OCI-LY7 (cell line): ENCODE measurements around the gene EHD2. TPM values are rescaled to one million over a fixed set of nuclear protein-coding genes. Genes with fewer than 3 reads are reported as not detected.

Experiments
- BruUV-seq: library from RNA; stranded (reverse); fragments of 400-500 nt; replicated peaks from 2 replicates; lab custom pipeline; 2021; lab: Mats Ljungman, UMichigan
- CTCF ChIA-PET: fragments of 300-600 bp; sonication (Branson Sonifier 250); formaldehyde crosslinking; loops from one replicate; lab custom pipeline; 2022; ENCODE audit warnings: antibody characterized with exemption; ENCODE audit not compliant: unreplicated experiment; lab: Charles Lee
- POLR2A ChIA-PET: fragments of 300-600 bp; sonication (Branson Sonifier 250); formaldehyde crosslinking; loops from one replicate; lab custom pipeline; 2022; ENCODE audit warnings: antibody characterized with exemption; lab: Charles Lee
- DNase-seq: peaks from one replicate; pipeline ENCODE4 v3.0.0-alpha.2; 2015; ENCODE audit warnings: low spot score
- H2AFZ ChIP-seq: fragments of 200-600 bp; sonication (generic), shearing (Covaris generic); 2 replicates; pipeline ENCODE4 v1.6.1; 2014; ENCODE audit warnings: mild to moderate bottlenecking, antibody characterized with exemption, low read length, moderate library complexity
- H3K27ac ChIP-seq: fragments of 200-600 bp; sonication (generic); 2 replicates; pipeline ENCODE4 v1.5.1; 2014; ENCODE audit warnings: mixed run types, low read depth, mild to moderate bottlenecking, moderate library complexity, low read length, inconsistent platforms; ENCODE audit not compliant: poor library complexity, severe bottlenecking
- H3K36me3 ChIP-seq: fragments of 200-600 bp; sonication (generic); 2 replicates; pipeline ENCODE4 v1.6.1; 2014; ENCODE audit warnings: mild to moderate bottlenecking, antibody characterized with exemption, low read length, moderate library complexity, mixed read lengths; ENCODE audit not compliant: insufficient read depth
- H3K4me1 ChIP-seq: fragments of 200-600 bp; sonication (generic); 2 replicates; pipeline ENCODE4 v1.5.1; 2014; ENCODE audit warnings: mild to moderate bottlenecking, low read length; ENCODE audit not compliant: insufficient read depth, poor library complexity, severe bottlenecking
- H3K4me2 ChIP-seq: fragments of 200-600 bp; sonication (generic); 2 replicates; pipeline ENCODE4 v1.6.1; 2014; ENCODE audit warnings: mild to moderate bottlenecking, low read length
- H3K4me3 ChIP-seq: fragments of 200-600 bp; sonication (generic); 2 replicates; pipeline ENCODE4 v1.5.1; 2014; ENCODE audit warnings: mild to moderate bottlenecking, low read depth, low read length; ENCODE audit not compliant: poor library complexity, severe bottlenecking
- H3K79me2 ChIP-seq: fragments of 200-600 bp; sonication (generic); 2 replicates; pipeline ENCODE4 v1.6.1; 2016; ENCODE audit warnings: low read depth, mild to moderate bottlenecking, low read length, moderate library complexity, mixed read lengths; ENCODE audit not compliant: insufficient read depth
- H3K9me2 ChIP-seq: fragments of 200-600 bp; sonication (generic); 2 replicates; pipeline ENCODE4 v1.6.1; 2016; ENCODE audit warnings: mild to moderate bottlenecking, low read length, mixed read lengths; ENCODE audit not compliant: insufficient read depth
- H3K9me3 ChIP-seq: fragments of 200-600 bp; sonication (generic); 2 replicates; pipeline ENCODE4 v1.6.1; 2014; ENCODE audit warnings: mild to moderate bottlenecking, mixed run types, low read length, mixed read lengths
- H4K20me1 ChIP-seq: fragments of 200-600 bp; sonication (generic); 2 replicates; pipeline ENCODE4 v1.6.1; 2014; ENCODE audit warnings: mild to moderate bottlenecking, antibody characterized with exemption, low read length, moderate library complexity, mixed read lengths; ENCODE audit not compliant: insufficient read depth
- EZH2phosphoT487 ChIP-seq: fragments of 200-600 bp; sonication (generic); IDR thresholded peaks from 2 replicates; pipeline ENCODE4 v1.6.1; 2018; ENCODE audit warnings: low read depth, borderline replicate concordance, mild to moderate bottlenecking, mixed run types, antibody characterized with exemption, low read length, moderate library complexity, mixed read lengths
- intact Hi-C: fragments of 100-400 bp; cut with micrococcal nuclease; formaldehyde crosslinking; loops from one replicate; pipeline ENCODE4 v1.10.0; 2022; ENCODE audit not compliant: unreplicated experiment
- small RNA-seq: library from RNA; depleted of rRNA; stranded (forward); fragments of <200 nt; gene quantifications from one replicate; pipeline ENCODE3, GENCODE V24; 2014
- total RNA-seq, 2 experiments: library from RNA; depleted of rRNA in 1 of 2; stranded (reverse); fragments of >200 nt in 1 of 2; shearing (Covaris generic) in 1 of 2; gene quantifications; 2 replicates each; pipeline ENCODE4 v1.2.3, GENCODE V29; 2014 to 2022
- TF ChIP-seq, protein P1 (sequence below): fragments of 200-600 bp; sonication (generic); conservative IDR thresholded peaks from 2 replicates; pipeline ENCODE4 v1.5.1; 2014; ENCODE audit warnings: mild to moderate bottlenecking, antibody characterized with exemption, low read length, moderate library complexity, mixed read lengths

The EHD2 gene
- total RNA-seq, 2 experiments from 2014 or later, result not detected

DNA sequence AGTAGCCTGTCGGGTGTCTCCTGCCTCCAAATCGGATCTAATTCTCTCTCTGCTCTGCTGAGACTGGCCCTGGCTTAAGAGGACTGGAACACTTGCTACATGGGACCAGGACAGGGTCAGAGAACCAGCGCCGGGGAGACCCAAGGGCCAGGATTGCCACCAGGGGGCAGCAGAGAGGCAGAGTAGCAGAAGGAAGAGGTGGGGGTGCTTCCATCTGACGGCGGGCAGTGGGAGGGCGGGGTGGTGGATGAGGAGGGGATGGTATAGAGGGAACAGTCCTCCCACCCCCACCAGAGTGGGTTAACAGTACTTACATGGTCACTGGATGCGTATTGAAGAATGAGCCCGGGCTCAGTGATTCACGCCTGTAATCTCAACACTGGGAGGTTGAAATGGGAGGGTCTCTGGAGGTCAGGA is 77.2 kb downstream of the EHD2 start:
- intact Hi-C loops, result loop anchor here (1.0 kb wide), 1 partner anchor 73 kb away; no protein-coding TSS in a partner anchor
- no TSS peak for BruUV-seq
- Histone ChIP-seq H3K9me3 (no peaks in the 10 kb centered on the region; the same call in 1 of the 2 replicates), H3K4me1 (no peaks in the 10 kb centered on the region), H4K20me1 (no peaks in the 10 kb centered on the region), H3K36me3 (no peaks in the 10 kb centered on the region), H3K9me2 (no peaks in the 10 kb centered on the region), H3K27ac (no peak overlapping the region), H3K4me2 (no peak overlapping the region), H2AFZ (no peak overlapping the region), H3K4me3 (no peak overlapping the region), H3K79me2 (no peaks in the 10 kb centered on the region)
- TF ChIP-seq, protein P1, sequence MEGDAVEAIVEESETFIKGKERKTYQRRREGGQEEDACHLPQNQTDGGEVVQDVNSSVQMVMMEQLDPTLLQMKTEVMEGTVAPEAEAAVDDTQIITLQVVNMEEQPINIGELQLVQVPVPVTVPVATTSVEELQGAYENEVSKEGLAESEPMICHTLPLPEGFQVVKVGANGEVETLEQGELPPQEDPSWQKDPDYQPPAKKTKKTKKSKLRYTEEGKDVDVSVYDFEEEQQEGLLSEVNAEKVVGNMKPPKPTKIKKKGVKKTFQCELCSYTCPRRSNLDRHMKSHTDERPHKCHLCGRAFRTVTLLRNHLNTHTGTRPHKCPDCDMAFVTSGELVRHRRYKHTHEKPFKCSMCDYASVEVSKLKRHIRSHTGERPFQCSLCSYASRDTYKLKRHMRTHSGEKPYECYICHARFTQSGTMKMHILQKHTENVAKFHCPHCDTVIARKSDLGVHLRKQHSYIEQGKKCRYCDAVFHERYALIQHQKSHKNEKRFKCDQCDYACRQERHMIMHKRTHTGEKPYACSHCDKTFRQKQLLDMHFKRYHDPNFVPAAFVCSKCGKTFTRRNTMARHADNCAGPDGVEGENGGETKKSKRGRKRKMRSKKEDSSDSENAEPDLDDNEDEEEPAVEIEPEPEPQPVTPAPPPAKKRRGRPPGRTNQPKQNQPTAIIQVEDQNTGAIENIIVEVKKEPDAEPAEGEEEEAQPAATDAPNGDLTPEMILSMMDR, result peak; percentile 92
- TF ChIP-seq EZH2phosphoT487, result no peak
- peak; percentile 78 for DNase-seq
- ChIA-PET POLR2A (no interaction called here), CTCF (no interaction called here)

DNA sequence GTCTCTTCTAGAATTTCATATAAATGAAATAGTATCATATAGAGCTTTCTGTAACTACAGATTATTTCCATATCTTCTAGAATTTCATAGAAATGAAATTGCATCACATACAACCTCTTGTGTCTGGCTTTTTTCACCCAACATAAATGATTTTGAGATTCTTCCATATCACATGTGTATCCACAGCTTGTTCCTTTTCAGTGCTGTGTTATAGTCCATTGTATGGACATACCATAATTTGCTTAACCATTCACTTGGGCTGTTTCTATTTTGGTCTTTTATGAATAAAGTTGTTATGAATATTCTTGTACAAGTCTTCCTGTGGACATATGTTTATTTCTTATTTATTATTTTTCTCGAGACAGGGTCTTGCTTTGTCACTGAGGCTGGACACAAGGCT is 79.4 kb downstream of the EHD2 start:
- Histone ChIP-seq H3K36me3 (no peaks in the 10 kb centered on the region), H3K4me2 (no peak overlapping the region), H3K9me2 (no peaks in the 10 kb centered on the region), H4K20me1 (no peaks in the 10 kb centered on the region), H2AFZ (no peak overlapping the region), H3K79me2 (no peaks in the 10 kb centered on the region), H3K9me3 (no peaks in the 10 kb centered on the region; the same call in 1 of the 2 replicates), H3K4me3 (no peak overlapping the region), H3K27ac (no peak overlapping the region), H3K4me1 (no peaks in the 10 kb centered on the region)
- ChIA-PET CTCF (no interaction called here), POLR2A (interaction anchor here (0.6 kb wide), 1 partner anchor 53 kb away, joined by 3 read pairs; no protein-coding TSS in a partner anchor)
- TF ChIP-seq EZH2phosphoT487, result no peak
- TF ChIP-seq, protein P1, result no peak
- BruUV-seq, result no TSS peak
- intact Hi-C loops, result no loop called here
- no peak for DNase-seq

Small RNA genes lying within 50 kb of the gene (small RNA-seq; reads per million reads assigned to genes)
- gene SNORD23, result not detected

Other genes with a start within 250 kb of the EHD2 start
- gene SLC8A2, start 241.5 kb upstream of the EHD2 start, total RNA-seq (2014; rRNA removed; shearing (Covaris generic)), result 0.13 TPM in 1 of 2 replicates, not detected in the other
- gene SLC8A2, start 241.5 kb upstream of the EHD2 start, total RNA-seq (2022), result 0.36 and 0.59 TPM in 2 replicates
- 13.8 and 14.0 TPM in 2 replicates for gene KPTN, start 229.2 kb upstream of the EHD2 start, total RNA-seq (2014; rRNA removed; shearing (Covaris generic))
- gene KPTN, start 229.2 kb upstream of the EHD2 start, total RNA-seq (2022), result 11.5 and 13.6 TPM in 2 replicates
- 54.7 and 71.4 TPM in 2 replicates for gene NAPA, start 198.4 kb upstream of the EHD2 start, total RNA-seq (2014; rRNA removed; shearing (Covaris generic))
- 56.5 and 63.1 TPM in 2 replicates for gene NAPA, start 198.4 kb upstream of the EHD2 start, total RNA-seq (2022)
- gene ZNF541, start 140.3 kb upstream of the EHD2 start, total RNA-seq (2014; rRNA removed; shearing (Covaris generic)), result not detected in 2 replicates
- gene ZNF541, start 140.3 kb upstream of the EHD2 start, total RNA-seq (2022), result not detected in 2 replicates
- 2.1 and 4.4 TPM in 2 replicates for gene BICRA, start 104.3 kb upstream of the EHD2 start, total RNA-seq (2014; rRNA removed; shearing (Covaris generic))
- gene BICRA, start 104.3 kb upstream of the EHD2 start, total RNA-seq (2022), result 16.0 and 16.5 TPM in 2 replicates
- gene NOP53, start 32.1 kb downstream of the EHD2 start, total RNA-seq (2014; rRNA removed; shearing (Covaris generic)), result 282 and 296 TPM in 2 replicates
- 212 and 302 TPM in 2 replicates for gene NOP53, start 32.1 kb downstream of the EHD2 start, total RNA-seq (2022)
- 83.1 and 95.5 TPM in 2 replicates for gene SELENOW, start 65.3 kb downstream of the EHD2 start, total RNA-seq (2014; rRNA removed; shearing (Covaris generic))
- gene SELENOW, start 65.3 kb downstream of the EHD2 start, total RNA-seq (2022), result 29.9 and 31.2 TPM in 2 replicates
- gene TPRX1, start 91.1 kb downstream of the EHD2 start, total RNA-seq (2014; rRNA removed; shearing (Covaris generic)), result not detected in 2 replicates
- not detected in 2 replicates for gene TPRX1, start 91.1 kb downstream of the EHD2 start, total RNA-seq (2022)
- not detected in 2 replicates for gene CRX, start 108.5 kb downstream of the EHD2 start, total RNA-seq (2014; rRNA removed; shearing (Covaris generic))
- 0.11 TPM in 1 of 2 replicates, not detected in the other for gene CRX, start 108.5 kb downstream of the EHD2 start, total RNA-seq (2022)
- not detected in 2 replicates for gene TPRX2, start 145.8 kb downstream of the EHD2 start, total RNA-seq (2014; rRNA removed; shearing (Covaris generic))
- not detected in 2 replicates for gene TPRX2, start 145.8 kb downstream of the EHD2 start, total RNA-seq (2022)
- not detected in 2 replicates for gene SULT2A1, start 172.9 kb downstream of the EHD2 start, total RNA-seq (2014; rRNA removed; shearing (Covaris generic))
- not detected in 2 replicates for gene SULT2A1, start 172.9 kb downstream of the EHD2 start, total RNA-seq (2022)